H1 (cell line): Measurements from ENCODE around the gene TUT1. TPM values are rescaled to one million over a fixed set of nuclear protein-coding genes. Genes with fewer than 3 reads are reported as not detected.

Experiments used
- CTCF ChIA-PET: fragments of 300-600 bp; sonication (Branson Sonifier 250); formaldehyde crosslinking; loops from one replicate; lab custom pipeline; 2021; ENCODE audit not compliant: partially characterized antibody; lab: Charles Lee
- POLR2A ChIA-PET: fragments of 300-600 bp; sonication (Branson Sonifier 250); formaldehyde crosslinking; loops from one replicate; lab custom pipeline; 2021; ENCODE audit warnings: inconsistent platforms; ENCODE audit not compliant: partially characterized antibody; lab: Charles Lee
- DNase-seq, 2 experiments: peaks; one replicate each; pipeline versions ENCODE4 v3.0.0 to v3.0.0-alpha.2; 2010 to 2022; ENCODE audit warnings: low spot score in 2 of 2, low read depth in 1 of 2, mixed read lengths in 1 of 2
- FAIRE-seq: peaks from 2 replicates; lab custom pipeline; 2011; peaks lifted over from hg19 to GRCh38; lab: Jason Lieb, UNC
- H2AFZ ChIP-seq: 2 replicates; pipeline ENCODE4 v1.8.1; 2012; ENCODE audit warnings: low read length, inconsistent platforms
- H2AK5ac ChIP-seq: 2 replicates; pipeline ENCODE4 v1.6.1; 2013; ENCODE audit warnings: low read depth, low read length
- H2BK120ac ChIP-seq: replicated peaks from 2 replicates; pipeline ENCODE3; 2013; ENCODE audit warnings: low read depth, low read length, inconsistent platforms
- H2BK12ac ChIP-seq: 2 replicates; pipeline ENCODE4 v1.6.1; 2013; ENCODE audit warnings: low read depth, low read length
- H2BK15ac ChIP-seq: 2 replicates; pipeline ENCODE4 v1.6.1; 2013; ENCODE audit warnings: low read length
- H2BK20ac ChIP-seq: 2 replicates; pipeline ENCODE4 v1.6.1; 2013; ENCODE audit warnings: low read length
- H2BK5ac ChIP-seq: 2 replicates; pipeline ENCODE4 v1.6.1; 2013; ENCODE audit warnings: low read depth, low read length
- H3K14ac ChIP-seq: 2 replicates; pipeline ENCODE4 v1.6.1; 2013; ENCODE audit warnings: inconsistent platforms; ENCODE audit not compliant: insufficient read length
- H3K18ac ChIP-seq: 2 replicates; pipeline ENCODE4 v1.6.1; 2013; ENCODE audit warnings: low read length; ENCODE audit errors: extremely low read depth
- H3K23ac ChIP-seq: 2 replicates; pipeline ENCODE4 v1.6.1; 2013; ENCODE audit warnings: inconsistent platforms; ENCODE audit not compliant: insufficient read length
- H3K23me2 ChIP-seq: 2 replicates; pipeline ENCODE4 v1.6.1; 2013; ENCODE audit warnings: low read depth, low read length
- H3K27ac ChIP-seq: 2 replicates; pipeline ENCODE4 v1.6.1; 2011; ENCODE audit warnings: low read depth, low read length, inconsistent platforms
- H3K27me3 ChIP-seq, 4 experiments: replicated peaks in 1 of 4; 1 replicate in 1 of 4; 2 replicates in 3 of 4; pipeline versions ENCODE4 v1.6.1 to v1.8.1; 2011 to 2013; ENCODE audit warnings: low read length in 3 of 4, mild to moderate bottlenecking in 3 of 4, inconsistent platforms in 2 of 4, mixed read lengths in 2 of 4, moderate library complexity in 1 of 4; ENCODE audit not compliant: control insufficient read depth in 3 of 4, insufficient read depth in 3 of 4; ENCODE audit errors: extremely low read depth in 1 of 4
- H3K36me3 ChIP-seq, 4 experiments: 2 replicates each; pipeline versions ENCODE4 v1.6.1 to v1.8.1; 2011 to 2013; ENCODE audit warnings: mild to moderate bottlenecking in 4 of 4, low read length in 3 of 4, moderate library complexity in 2 of 4, control low read depth in 1 of 4, inconsistent platforms in 1 of 4; ENCODE audit not compliant: insufficient read depth in 4 of 4, control insufficient read depth in 2 of 4
- H3K4ac ChIP-seq: replicated peaks from 2 replicates; pipeline ENCODE3; 2013; ENCODE audit warnings: low read length, low read depth, mixed read lengths, inconsistent platforms; ENCODE audit not compliant: insufficient read length
- H3K4me1 ChIP-seq, 4 experiments: replicated peaks in 1 of 4; 1 replicate in 1 of 4; 2 replicates in 3 of 4; pipeline versions ENCODE4 v1.6.1 to v1.8.1; 2011 to 2013; ENCODE audit warnings: low read length in 3 of 4, inconsistent platforms in 2 of 4, mixed read lengths in 1 of 4; ENCODE audit not compliant: insufficient read depth in 4 of 4, control insufficient read depth in 3 of 4
- H3K4me2 ChIP-seq, 2 experiments: 2 replicates each; pipeline versions ENCODE4 v1.6.1 to v1.8.1; 2011 to 2013; ENCODE audit warnings: low read depth in 2 of 2, low read length in 2 of 2, control low read depth in 1 of 2, inconsistent platforms in 1 of 2, mild to moderate bottlenecking in 1 of 2; ENCODE audit not compliant: insufficient read depth in 1 of 2
- H3K4me3 ChIP-seq, 4 experiments: fragments of 200-600, 300-600 bp in 1 of 4; sonication (generic), shearing (Covaris generic), sonication (Bioruptor Twin) in 1 of 4; 2 replicates each; pipeline versions ENCODE4 v1.5.1 to v1.8.1; 2011 to 2016; ENCODE audit warnings: low read length in 4 of 4, low read depth in 3 of 4, control low read depth in 2 of 4, inconsistent platforms in 2 of 4, mild to moderate bottlenecking in 2 of 4, mixed read lengths in 1 of 4, moderate library complexity in 1 of 4; ENCODE audit not compliant: insufficient read depth in 2 of 4; ENCODE audit errors: extremely low read depth in 1 of 4
- H3K56ac ChIP-seq: replicated peaks from 2 replicates; pipeline ENCODE3; 2013; ENCODE audit warnings: low read depth, mild to moderate bottlenecking, mixed read lengths, low read length, inconsistent platforms; ENCODE audit not compliant: insufficient read length
- H3K79me1 ChIP-seq: 2 replicates; pipeline ENCODE4 v1.6.1; 2013; ENCODE audit warnings: low read depth, low read length, control low read depth
- H3K79me2 ChIP-seq, 2 experiments: 2 replicates each; pipeline versions ENCODE4 v1.6.1 to v1.8.1; 2012 to 2013; ENCODE audit warnings: low read length in 2 of 2, mild to moderate bottlenecking in 2 of 2, inconsistent platforms in 1 of 2; ENCODE audit not compliant: insufficient read depth in 2 of 2, control insufficient read depth in 1 of 2
- H3K9ac ChIP-seq, 4 experiments: replicated peaks in 1 of 4; 1 replicate in 1 of 4; 2 replicates in 3 of 4; pipeline versions ENCODE4 v1.6.1 to v1.8.1; 2011 to 2013; ENCODE audit warnings: low read depth in 3 of 4, low read length in 3 of 4, control low read depth in 2 of 4, mild to moderate bottlenecking in 2 of 4, moderate library complexity in 2 of 4, inconsistent platforms in 1 of 4; ENCODE audit errors: extremely low read depth in 1 of 4
- H3K9me3 ChIP-seq, 2 experiments: 2 replicates each; pipeline versions ENCODE4 v1.6.1 to v1.8.1; 2012 to 2013; ENCODE audit warnings: mild to moderate bottlenecking in 2 of 2, moderate library complexity in 2 of 2, control low read depth in 1 of 2, inconsistent platforms in 1 of 2, low read depth in 1 of 2, low read length in 1 of 2, mixed read lengths in 1 of 2; ENCODE audit not compliant: insufficient read depth in 2 of 2
- H4K20me1 ChIP-seq, 2 experiments: replicated peaks in 1 of 2; 2 replicates each; pipeline versions ENCODE3 to v1.8.1; 2011 to 2013; ENCODE audit warnings: inconsistent platforms in 2 of 2, low read length in 2 of 2, mild to moderate bottlenecking in 1 of 2; ENCODE audit not compliant: insufficient read depth in 2 of 2, control insufficient read depth in 1 of 2
- H4K5ac ChIP-seq: 2 replicates; pipeline ENCODE4 v1.6.1; 2013; ENCODE audit warnings: low read length, low read depth, mixed read lengths, inconsistent platforms; ENCODE audit not compliant: insufficient read length
- H4K8ac ChIP-seq: 2 replicates; pipeline ENCODE4 v1.8.0; 2013; ENCODE audit warnings: mild to moderate bottlenecking, moderate library complexity, low read length, inconsistent platforms; ENCODE audit not compliant: insufficient read depth; ENCODE audit errors: extremely low read depth
- H4K91ac ChIP-seq: replicated peaks from 2 replicates; pipeline ENCODE3; 2013; ENCODE audit warnings: low read length, mixed read lengths, inconsistent platforms; ENCODE audit not compliant: insufficient read length
- BRCA1 ChIP-seq: IDR thresholded peaks from 2 replicates; pipeline ENCODE4 v1.6.1; 2012; ENCODE audit warnings: low read depth, low read length, improper control_type of control experiment
- POLR2AphosphoS5 ChIP-seq: IDR thresholded peaks from 2 replicates; pipeline ENCODE4 v1.6.1; 2011; ENCODE audit warnings: low read depth, low read length
- RAD21 ChIP-seq, 2 experiments: IDR thresholded peaks in 1 of 2; conservative IDR thresholded peaks in 1 of 2; 2 replicates each; pipeline ENCODE4 v1.6.1; 2011; ENCODE audit warnings: low read depth in 2 of 2, low read length in 2 of 2, improper control_type of control experiment in 1 of 2, inconsistent platforms in 1 of 2, mild to moderate bottlenecking in 1 of 2, moderate library complexity in 1 of 2
- RBBP5 ChIP-seq: IDR thresholded peaks from 2 replicates; pipeline ENCODE4 v1.7.1; 2012; ENCODE audit warnings: low read depth, mild to moderate bottlenecking, inconsistent platforms, low read length, moderate library complexity, borderline replicate concordance
- SIN3A ChIP-seq, 2 experiments: IDR thresholded peaks in 1 of 2; conservative IDR thresholded peaks in 1 of 2; 2 replicates each; pipeline ENCODE4 v1.6.1; 2011 to 2012; ENCODE audit warnings: low read length in 2 of 2, improper control_type of control experiment in 1 of 2, low read depth in 1 of 2, mild to moderate bottlenecking in 1 of 2
- YY1 ChIP-seq: IDR thresholded peaks from 2 replicates; pipeline ENCODE4 v1.6.1; 2011; ENCODE audit warnings: low read depth, mild to moderate bottlenecking, low read length
- WGBS, 2 experiments: shearing (Covaris generic) in 1 of 2; methylation state at CpG; one replicate each; pipeline versions ENCODE4 v1.1.6 to v1.1.7; 2013 to 2015; ENCODE audit warnings: low lambda C conversion rate in 2 of 2, mixed read lengths in 2 of 2, inconsistent platforms in 1 of 2, low coverage in 1 of 2, missing lambda C conversion rate in 1 of 2; ENCODE audit not compliant: insufficient replicate concordance in 2 of 2, insufficient coverage in 1 of 2, insufficient read length in 1 of 2; ENCODE audit errors: extremely low coverage in 1 of 2, missing lambda C conversion rate in 1 of 2; 5-methylcytosine and 5-hydroxymethylcytosine counted together
- polyA plus RNA-seq, 7 experiments: library from polyadenylated mRNA; depleted of rRNA in 3 of 7; stranded (reverse) in 5 of 7; unstranded in 2 of 7; fragments of >200 nt in 5 of 7; fragments of 200-250 nt in 2 of 7; gene quantifications; 1 replicate in 5 of 7; 2 replicates in 1 of 7; 4 replicates in 1 of 7; pipeline versions ENCODE4 v1.2.1 to v1.2.3, GENCODE V29; 2011 to 2013; ENCODE audit warnings: missing spikeins in 2 of 7, mixed read lengths in 2 of 7
- total RNA-seq: library from RNA; stranded (reverse); fragmentation: NEBNext Ultra II Directional; extraction: Animal tissue kit (Norgen Biotek cat#: 25700); gene quantifications from 2 replicates; pipeline ENCODE4 v1.2.1, GENCODE V29; 2021
- TF ChIP-seq, protein P1 (sequence below), 3 experiments: IDR thresholded peaks; 1 replicate in 2 of 3; 2 replicates in 1 of 3; pipeline versions ENCODE4 v1.5.1 to v1.6.1; 2011; ENCODE audit warnings: low read length in 3 of 3, mild to moderate bottlenecking in 3 of 3, inconsistent platforms in 2 of 3, low read depth in 1 of 3, moderate library complexity in 1 of 3; ENCODE audit not compliant: insufficient read depth in 1 of 3; ENCODE audit errors: control extremely low read depth in 1 of 3
- TF ChIP-seq, protein P2 (sequence below): IDR thresholded peaks from 2 replicates; pipeline ENCODE4 v1.6.1; 2012; ENCODE audit warnings: inconsistent platforms

TUT1 gene
- total and polyA plus RNA-seq, 2 of the 8 experiments (the other 6 are each of a cell fraction or from before 2014, with no cell fraction given) = 17.8 to 24.6 TPM

- H3K4me2 ChIP-seq = no peak overlapping the region
- H4K8ac ChIP-seq = no peak overlapping the region
- no peak for FAIRE-seq
- no peak overlapping the region for H3K4me3 ChIP-seq
- no peak overlapping the region for H3K14ac ChIP-seq
- H2BK12ac ChIP-seq = no peak overlapping the region
- no peaks in the 10 kb centered on the region for H3K9me3 ChIP-seq
- WGBS, 2 experiments = 72% methylated on average over 12 of the region's 13 CpGs; no CpG with 5 or more reads in 1 of the 2 experiments
- H3K56ac ChIP-seq = no peak overlapping the region
- H3K36me3 ChIP-seq = peaks cover 36 to 52% (median 38%) of the 10 kb centered on the region in 4 experiments
- H3K79me1 ChIP-seq = no peaks in the 10 kb centered on the region
- ChIA-PET CTCF (interaction anchor here (0.6 to 7.2 kb wide), 31 partner anchors 7 to 201 kb away, joined by 3 to 97 read pairs (median 3); partner anchors contain the start of genes B3GAT3, EML3, GANAB and MTA2), POLR2A (interaction anchor here (0.6 to 12.3 kb wide), 22 partner anchors 8 to 258 kb away, joined by 3 to 235 read pairs (median 8); partner anchors contain the start of genes B3GAT3, C11orf98, CSKMT and EEF1G)
- no peak overlapping the region for H2BK5ac ChIP-seq
- H4K5ac ChIP-seq = no peak overlapping the region
- DNase-seq = peak in 1 of 2 experiments; percentile 88
- H3K27ac ChIP-seq = no peak overlapping the region
- H2AK5ac ChIP-seq = no peak overlapping the region
- no peak overlapping the region for H2BK15ac ChIP-seq
- no peak overlapping the region for H2BK20ac ChIP-seq
- TF ChIP-seq RAD21 (IDR thresholded peaks at IDR 0.05 in 1 of 2, conservative IDR thresholded peaks at IDR 0.05 in 1 of 2; ENCODE audit: low read depth in 2 of 2, low read length in 2 of 2) (peak; percentile 68), SIN3A (conservative IDR thresholded peaks at IDR 0.05 in 1 of 2, IDR thresholded peaks at IDR 0.05 in 1 of 2; ENCODE audit: low read depth in 1 of 2, low read length in 2 of 2) (peak in 1 of 2 experiments; percentile 74; a peak in 2 of 4 replicates), POLR2AphosphoS5 (peak; percentile 43; the same call in 1 of the 2 replicates), RBBP5 (no peak), BRCA1 (no peak), YY1 (peak; percentile 85)
- TF ChIP-seq, protein P1, sequence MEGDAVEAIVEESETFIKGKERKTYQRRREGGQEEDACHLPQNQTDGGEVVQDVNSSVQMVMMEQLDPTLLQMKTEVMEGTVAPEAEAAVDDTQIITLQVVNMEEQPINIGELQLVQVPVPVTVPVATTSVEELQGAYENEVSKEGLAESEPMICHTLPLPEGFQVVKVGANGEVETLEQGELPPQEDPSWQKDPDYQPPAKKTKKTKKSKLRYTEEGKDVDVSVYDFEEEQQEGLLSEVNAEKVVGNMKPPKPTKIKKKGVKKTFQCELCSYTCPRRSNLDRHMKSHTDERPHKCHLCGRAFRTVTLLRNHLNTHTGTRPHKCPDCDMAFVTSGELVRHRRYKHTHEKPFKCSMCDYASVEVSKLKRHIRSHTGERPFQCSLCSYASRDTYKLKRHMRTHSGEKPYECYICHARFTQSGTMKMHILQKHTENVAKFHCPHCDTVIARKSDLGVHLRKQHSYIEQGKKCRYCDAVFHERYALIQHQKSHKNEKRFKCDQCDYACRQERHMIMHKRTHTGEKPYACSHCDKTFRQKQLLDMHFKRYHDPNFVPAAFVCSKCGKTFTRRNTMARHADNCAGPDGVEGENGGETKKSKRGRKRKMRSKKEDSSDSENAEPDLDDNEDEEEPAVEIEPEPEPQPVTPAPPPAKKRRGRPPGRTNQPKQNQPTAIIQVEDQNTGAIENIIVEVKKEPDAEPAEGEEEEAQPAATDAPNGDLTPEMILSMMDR (IDR thresholded peaks at IDR 0.05; ENCODE audit: control extremely low read depth in 1 of 3, insufficient read depth in 1 of 3, low read depth in 1 of 3, low read length in 3 of 3) = peak; percentile 69 to 91 (median 87)
- TF ChIP-seq, protein P2, sequence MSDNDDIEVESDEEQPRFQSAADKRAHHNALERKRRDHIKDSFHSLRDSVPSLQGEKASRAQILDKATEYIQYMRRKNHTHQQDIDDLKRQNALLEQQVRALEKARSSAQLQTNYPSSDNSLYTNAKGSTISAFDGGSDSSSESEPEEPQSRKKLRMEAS = peak; percentile 75
- H3K18ac ChIP-seq = no peak overlapping the region
- no peak overlapping the region for H2AFZ ChIP-seq
- peaks cover 0 to 22% of the 10 kb centered on the region in 2 experiments; a peak in 2 of 4 replicates for H3K79me2 ChIP-seq
- peaks cover 4 to 5% of the 10 kb centered on the region in 2 experiments for H4K20me1 ChIP-seq
- no peak overlapping the region for H3K9ac ChIP-seq
- H3K27me3 ChIP-seq = no peaks in the 10 kb centered on the region
- H3K23me2 ChIP-seq = peaks cover 6% of the 10 kb centered on the region
- no peak overlapping the region for H4K91ac ChIP-seq
- peaks cover 0 to 3% (median under 1%) of the 10 kb centered on the region in 4 experiments; a peak in 5 of 7 replicates for H3K4me1 ChIP-seq
- no peak overlapping the region for H2BK120ac ChIP-seq
- no peak overlapping the region for H3K4ac ChIP-seq
- H3K23ac ChIP-seq = no peak overlapping the region
These were observed 2.2 kb upstream of the TUT1 start for GRCh38 chr11:62593434-62594044.
